Activated T-cell treated with anti-CD3 and anti-CD28 coated beads for 4 hours (primary cell): ENCODE results near the gene ZNF12.
A peak's percentile ranks its signal among the peaks of the same experiment; 100 is the strongest.

Experiments
- DNase-seq: peaks from one replicate; pipeline ENCODE4 v3.0.0-alpha.2; 2020

Gene ZNF12

GRCh38 chr7:6646465-6646864, 60.3 kb downstream of the ZNF12 start:
- DNase-seq = no peak

- no peak for DNase-seq
These were observed 62.0 kb downstream of the ZNF12 start for GRCh38 chr7:6644728-6645127.

GRCh38 chr7:6643915-6644625, 62.7 kb downstream of the ZNF12 start:
- no peak for DNase-seq

GRCh38 chr7:6642861-6643640, 63.7 kb downstream of the ZNF12 start:
- DNase-seq = no peak

DNA sequence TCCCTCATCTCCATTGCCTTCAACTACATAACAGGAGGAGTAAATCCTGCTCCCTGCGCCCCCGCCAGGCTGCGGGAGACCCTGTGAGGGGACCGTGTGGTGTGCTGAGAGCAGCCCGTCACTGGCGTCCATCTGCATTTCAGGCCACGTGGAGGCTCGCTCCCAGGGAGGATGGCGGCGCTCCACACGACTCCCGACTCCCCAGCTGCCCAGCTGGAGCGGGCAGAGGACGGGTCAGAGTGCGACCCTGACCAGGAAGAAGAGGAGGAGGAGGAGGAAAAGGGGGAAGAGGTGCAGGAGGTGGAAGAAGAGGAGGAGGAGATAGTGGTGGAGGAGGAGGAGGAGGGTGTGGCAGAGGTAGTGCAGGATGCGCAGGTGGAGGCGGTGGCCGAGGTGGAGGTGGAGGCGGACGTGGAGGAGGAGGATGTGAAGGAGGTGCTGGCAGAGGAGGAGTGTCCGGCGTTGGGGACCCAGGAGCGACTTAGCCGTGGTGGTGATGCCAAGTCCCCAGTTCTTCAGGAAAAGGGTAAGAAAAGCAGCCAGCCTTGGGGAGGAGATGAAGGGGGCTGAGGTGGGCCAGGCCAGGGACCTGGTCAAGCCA, 64.4 kb downstream of the ZNF12 start:
- DNase-seq = no peak

DNA sequence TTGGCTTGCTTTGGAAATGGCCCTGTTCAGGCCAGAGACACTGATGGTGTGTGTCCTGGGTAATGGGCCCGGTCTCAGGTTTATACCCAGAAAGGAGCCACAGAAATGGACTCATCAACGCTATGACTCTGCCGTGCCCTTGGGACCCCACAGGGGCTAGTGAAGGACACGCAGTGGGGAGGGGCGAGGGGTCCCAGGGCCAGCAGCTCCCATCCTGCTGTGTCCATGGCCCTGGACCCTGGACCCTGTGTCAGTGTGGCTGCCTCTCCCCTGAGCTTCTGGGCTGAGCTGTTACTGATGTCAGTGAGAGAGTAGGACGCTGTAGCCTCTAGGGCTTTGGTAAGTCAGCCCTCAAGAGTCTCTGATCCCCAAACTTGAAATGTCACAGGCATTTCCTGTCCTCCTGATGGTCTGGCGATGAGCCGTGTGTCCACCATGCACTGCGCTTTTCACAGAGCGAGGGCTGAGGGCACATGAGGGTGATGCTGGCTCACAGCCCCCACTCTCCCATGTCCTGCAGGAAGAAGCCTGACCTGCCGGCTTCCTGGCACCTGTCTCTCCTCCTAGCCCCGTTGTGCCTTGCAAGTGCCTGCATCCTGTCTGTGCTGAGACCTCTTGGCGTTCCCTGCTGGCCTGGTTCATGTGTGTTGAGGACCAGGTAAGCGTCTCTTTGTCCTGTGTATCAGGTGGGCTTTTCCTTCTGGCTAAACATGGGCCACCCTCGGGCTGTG, 65.3 kb downstream of the ZNF12 start:
- DNase-seq = no peak

DNA sequence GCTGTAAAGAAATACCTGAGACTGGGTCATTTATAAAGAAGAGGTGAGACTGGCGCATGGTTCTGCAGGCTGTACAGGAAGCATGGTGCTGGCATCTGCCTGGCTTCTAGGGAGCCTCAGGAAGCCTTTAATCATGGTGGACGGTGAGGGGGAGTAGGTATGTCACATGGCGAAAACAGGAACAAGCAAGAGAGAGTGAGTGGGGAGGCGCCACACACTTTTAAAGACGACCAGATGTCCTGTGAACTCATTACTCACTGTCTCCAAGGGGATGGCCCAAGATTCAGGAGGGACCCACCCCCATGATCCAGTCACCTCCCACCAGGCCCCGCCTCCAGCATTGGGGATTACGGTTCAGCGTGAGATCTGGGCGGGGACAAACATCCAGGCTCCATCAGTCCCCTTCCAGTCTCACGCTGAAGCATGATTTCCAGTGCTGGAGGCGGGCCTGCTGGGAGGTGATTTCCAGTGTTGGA, 66.5 kb downstream of the ZNF12 start:
- peak; percentile 23 for DNase-seq

GRCh38 chr7:6639627-6640026, 67.1 kb downstream of the ZNF12 start:
- no peak for DNase-seq

GRCh38 chr7:6639032-6639431, 67.7 kb downstream of the ZNF12 start:
- no peak for DNase-seq
